ENCODE results near the gene STATH.

- TF ChIP-seq CTCF (IDR thresholded peaks at IDR 0.05) = no peak
- TF ChIP-seq REST (IDR thresholded peaks at IDR 0.05; ENCODE audit: insufficient read depth in 1 of 2, low read depth in 2 of 2, low read length in 1 of 2) = no peak
- no peak for TF ChIP-seq POLR2AphosphoS5 (IDR thresholded peaks at IDR 0.05; ENCODE audit: low read depth, low read length)
Measured at GRCh38 chr4:69994782-69995181, 984 bp upstream of the STATH start.

Measured in Panc1 (cell line).